Renal cortex interstitium (tissue), 11 donors: ENCODE measurements around the gene KMT2A. TPM values are rescaled to one million over a fixed set of nuclear protein-coding genes. Genes with fewer than 3 reads are reported as not detected.

ENCODE experiments used
- DNase-seq, 11 donors: peaks; one replicate each; pipeline ENCODE4 v3.0.0-alpha.2; 2013; ENCODE audit warnings: low read depth in 9 of 11, low spot score in 4 of 11; ENCODE audit errors: extremely low read depth in 1 of 11
- polyA plus RNA-seq, 3 donors: library from polyadenylated mRNA; unstranded; fragments of 120-200 nt; gene quantifications; one replicate each; pipeline ENCODE4 v1.2.1, GENCODE V29; 2013; ENCODE audit not compliant: insufficient read length in 3 of 3

The KMT2A gene
- polyA plus RNA-seq, 3 donors: 43.7 to 47.3 (median 45.4) TPM

GRCh38 chr11:118527109-118527508 is 90.8 kb downstream of the KMT2A start, which contains the start of gene TTC36:
TSS of gene TTC36 (plus strand) at chr11:118527474. CDS start at chr11:118527495, 21 bp downstream.
- DNase-seq: no peak

GRCh38 chr11:118528511-118528910 is 92.2 kb downstream of the KMT2A start:
- no peak for DNase-seq

GRCh38 chr11:118529584-118530175 is 93.4 kb downstream of the KMT2A start:
- no peak for DNase-seq

- peak in 3 of 11 donors; percentile 2 to 8 (median 2) for DNase-seq
Measured at GRCh38 chr11:118530180-118530682, 93.9 kb downstream of the KMT2A start.

- peak in 10 of 11 donors; percentile 18 to 66 (median 50) for DNase-seq
Measured at GRCh38 chr11:118530683-118531596, 94.6 kb downstream of the KMT2A start, which contains the start of gene TMEM25. TSS of gene TMEM25 (plus strand) at chr11:118531192. CDS start at chr11:118531802, 610 bp downstream.

- DNase-seq: peak in 1 of 11 donors; percentile 7
Measured at GRCh38 chr11:118531597-118532084, 95.3 kb downstream of the KMT2A start.

- DNase-seq: no peak
Measured at GRCh38 chr11:118532091-118532490, 95.8 kb downstream of the KMT2A start.

- DNase-seq: no peak
Measured at GRCh38 chr11:118532852-118533768, 96.8 kb downstream of the KMT2A start.

GRCh38 chr11:118533769-118534729 is 97.8 kb downstream of the KMT2A start:
- DNase-seq: no peak

GRCh38 chr11:118535261-118535660 is 99.0 kb downstream of the KMT2A start:
- DNase-seq: no peak

GRCh38 chr11:118536726-118537125 is 100.4 kb downstream of the KMT2A start:
- no peak for DNase-seq

- no peak for DNase-seq
Measured at GRCh38 chr11:118537409-118537980, 101.2 kb downstream of the KMT2A start.

- DNase-seq: no peak
Measured at GRCh38 chr11:118544010-118544646, 107.8 kb downstream of the KMT2A start.

- no peak for DNase-seq
Measured at GRCh38 chr11:118544647-118545010, 108.3 kb downstream of the KMT2A start.

- no peak for DNase-seq
Measured at GRCh38 chr11:118545533-118545932, 109.2 kb downstream of the KMT2A start.

GRCh38 chr11:118547132-118547531 is 110.8 kb downstream of the KMT2A start:
- DNase-seq: no peak

- no peak for DNase-seq
Measured at GRCh38 chr11:118552341-118552740, 116.0 kb downstream of the KMT2A start.
